HEK293T (cell line): ENCODE results near the gene IFITM1.
"Not testable (repeated sequence)": the region's sequence is repeated elsewhere in the genome, so short reads cannot be mapped to it uniquely, and the experiment has no call there.

Source experiments
- CTCF ChIA-PET: fragments of 350-600 bp; formaldehyde crosslinking; extraction: SDS; loops from one replicate; lab custom pipeline; 2021; ENCODE audit warnings: antibody characterized with exemption, inconsistent platforms; lab: Yijun Ruan, JAX
- POLR2A ChIA-PET: fragments of 350-600 bp; formaldehyde crosslinking; extraction: SDS; loops from one replicate; lab custom pipeline; 2020; ENCODE audit warnings: antibody characterized with exemption, inconsistent platforms; lab: Yijun Ruan, JAX
- DNase-seq: peaks from one replicate; pipeline ENCODE4 v3.0.0; 2012; ENCODE audit warnings: mixed read lengths; ENCODE audit errors: extremely low spot score
- ARNT ChIP-seq: fragments of 450-650 bp; IDR thresholded peaks from 2 replicates; pipeline ENCODE4 v1.6.1; 2017; ENCODE audit warnings: mild to moderate bottlenecking
- BHLHE40 ChIP-seq: fragments of 450-650 bp; IDR thresholded peaks from 2 replicates; pipeline ENCODE4 v1.6.1; 2016; ENCODE audit warnings: mild to moderate bottlenecking, moderate library complexity, borderline replicate concordance
- CTBP1 ChIP-seq: fragments of 450-650 bp; IDR thresholded peaks from 2 replicates; pipeline ENCODE4 v1.6.1; 2016; ENCODE audit warnings: borderline replicate concordance
- ELF4 ChIP-seq: fragments of 450-650 bp; IDR thresholded peaks from 2 replicates; pipeline ENCODE4 v1.6.1; 2017; ENCODE audit warnings: antibody characterized with exemption
- FOXA1 ChIP-seq: fragments of 450-650 bp; IDR thresholded peaks from 2 replicates; pipeline ENCODE4 v1.6.1; 2016; ENCODE audit warnings: mild to moderate bottlenecking
- FOXK2 ChIP-seq: fragments of 450-650 bp; IDR thresholded peaks from 2 replicates; pipeline ENCODE4 v1.6.1; 2016; ENCODE audit warnings: mild to moderate bottlenecking
- FOXM1 ChIP-seq: fragments of 450-650 bp; IDR thresholded peaks from 2 replicates; pipeline ENCODE4 v1.6.1; 2017; ENCODE audit warnings: mild to moderate bottlenecking, borderline replicate concordance
- HDGF ChIP-seq: fragments of 450-650 bp; IDR thresholded peaks from 2 replicates; pipeline ENCODE4 v1.6.1; 2017; ENCODE audit warnings: antibody characterized with exemption, borderline replicate concordance
- L3MBTL2 ChIP-seq: fragments of 450-650 bp; conservative IDR thresholded peaks from 2 replicates; pipeline ENCODE4 v1.6.1; 2016; ENCODE audit warnings: mild to moderate bottlenecking
- LEF1 ChIP-seq: fragments of 450-650 bp; IDR thresholded peaks from 2 replicates; pipeline ENCODE4 v1.6.1; 2017; ENCODE audit warnings: mild to moderate bottlenecking, borderline replicate concordance
- SP1 ChIP-seq: fragments of 450-650 bp; IDR thresholded peaks from 2 replicates; pipeline ENCODE4 v1.6.1; 2017
- TARDBP ChIP-seq: fragments of 450-650 bp; IDR thresholded peaks from 2 replicates; pipeline ENCODE4 v1.6.1; 2016
- TF ChIP-seq, protein P1 (sequence below): fragments of 450-650 bp; IDR thresholded peaks from 2 replicates; pipeline ENCODE4 v1.6.1; 2016

IFITM1 gene

DNA sequence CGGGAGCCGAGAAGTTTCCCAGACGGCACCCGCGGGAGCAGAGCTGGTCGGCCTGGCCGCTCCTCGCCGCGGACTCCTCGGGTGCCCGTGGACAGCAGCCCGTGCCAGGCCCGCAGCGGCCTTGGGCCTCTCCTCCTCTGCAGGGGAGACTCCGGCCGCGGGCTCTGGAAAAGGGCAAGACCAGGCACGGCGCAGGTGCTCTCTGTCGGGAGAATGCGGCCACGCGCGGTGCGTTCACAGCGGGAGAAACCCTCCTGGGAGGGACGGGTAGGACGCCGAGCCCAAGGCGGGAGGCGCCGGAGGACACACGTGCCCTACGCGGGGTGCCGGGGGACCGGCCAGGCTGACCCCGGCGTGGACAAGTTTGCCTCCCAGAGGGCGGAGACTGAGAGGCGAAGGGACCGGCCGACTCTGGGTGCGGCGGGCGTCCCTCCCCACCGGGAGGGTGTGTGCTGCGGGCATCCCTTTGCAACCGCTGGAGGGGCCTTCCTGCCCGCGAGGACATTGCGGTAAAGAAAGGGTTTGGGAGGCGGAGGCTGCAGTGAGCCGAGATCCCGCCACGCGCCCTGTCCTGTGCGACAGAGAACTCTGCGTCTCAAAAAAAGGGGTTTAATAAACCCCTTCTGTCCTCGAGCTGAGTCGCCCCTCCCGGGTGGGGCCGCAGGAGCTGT lies 2.3 kb downstream of the IFITM1 start:
- TF ChIP-seq HDGF (no peak), FOXA1 (no peak), FOXK2 (no peak), CTBP1 (no peak), ARNT (no peak), SP1 (no peak), L3MBTL2 (no peak)
- POLR2A ChIA-PET = interaction anchor here (1.6 kb wide), 1 partner anchor 13 kb away, joined by 5 read pairs; no protein-coding TSS in a partner anchor
- no peak for DNase-seq
- CTCF ChIA-PET = interaction anchor here (0.7 kb wide), 1 partner anchor 133 kb away, joined by 3 read pairs; no protein-coding TSS in a partner anchor

DNA sequence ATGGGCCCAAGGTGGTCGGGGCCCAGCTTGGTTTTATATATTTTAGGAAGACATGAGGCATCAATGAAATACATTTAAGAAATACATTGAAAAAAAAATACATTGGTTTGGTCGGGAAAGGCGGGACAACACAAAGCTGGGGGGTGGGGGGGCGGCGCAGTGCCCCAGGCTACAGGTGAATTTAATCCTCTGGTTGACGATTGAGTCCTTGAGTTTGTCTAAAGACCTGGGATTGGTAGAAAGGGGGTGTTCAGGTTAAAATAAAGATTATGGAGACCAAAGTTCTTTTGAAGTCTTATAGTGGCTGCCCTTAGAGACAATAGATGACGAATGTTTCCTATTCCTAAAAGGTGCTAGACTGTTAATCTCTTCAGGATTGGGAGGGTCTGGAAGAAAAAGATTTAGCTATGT lies 3.1 kb downstream of the IFITM1 start:
- TF ChIP-seq TARDBP (no peak), BHLHE40 (no peak), ELF4 (no peak), LEF1 (no peak), L3MBTL2 (no peak), FOXK2 (no peak)
- TF ChIP-seq, protein P1, sequence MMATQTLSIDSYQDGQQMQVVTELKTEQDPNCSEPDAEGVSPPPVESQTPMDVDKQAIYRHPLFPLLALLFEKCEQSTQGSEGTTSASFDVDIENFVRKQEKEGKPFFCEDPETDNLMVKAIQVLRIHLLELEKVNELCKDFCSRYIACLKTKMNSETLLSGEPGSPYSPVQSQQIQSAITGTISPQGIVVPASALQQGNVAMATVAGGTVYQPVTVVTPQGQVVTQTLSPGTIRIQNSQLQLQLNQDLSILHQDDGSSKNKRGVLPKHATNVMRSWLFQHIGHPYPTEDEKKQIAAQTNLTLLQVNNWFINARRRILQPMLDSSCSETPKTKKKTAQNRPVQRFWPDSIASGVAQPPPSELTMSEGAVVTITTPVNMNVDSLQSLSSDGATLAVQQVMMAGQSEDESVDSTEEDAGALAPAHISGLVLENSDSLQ = no peak
- ChIA-PET CTCF (interaction anchor here (0.7 kb wide), 2 partner anchors 72 to 132 kb away, joined by 3 read pairs; no protein-coding TSS in a partner anchor), POLR2A (interaction anchor here (0.9 to 1.6 kb wide), 5 partner anchors 9 to 131 kb away, joined by 3 to 5 read pairs (median 4); partner anchors contain the start of genes BET1L, IFITM2 and RIC8A)
- no peak for DNase-seq

DNA sequence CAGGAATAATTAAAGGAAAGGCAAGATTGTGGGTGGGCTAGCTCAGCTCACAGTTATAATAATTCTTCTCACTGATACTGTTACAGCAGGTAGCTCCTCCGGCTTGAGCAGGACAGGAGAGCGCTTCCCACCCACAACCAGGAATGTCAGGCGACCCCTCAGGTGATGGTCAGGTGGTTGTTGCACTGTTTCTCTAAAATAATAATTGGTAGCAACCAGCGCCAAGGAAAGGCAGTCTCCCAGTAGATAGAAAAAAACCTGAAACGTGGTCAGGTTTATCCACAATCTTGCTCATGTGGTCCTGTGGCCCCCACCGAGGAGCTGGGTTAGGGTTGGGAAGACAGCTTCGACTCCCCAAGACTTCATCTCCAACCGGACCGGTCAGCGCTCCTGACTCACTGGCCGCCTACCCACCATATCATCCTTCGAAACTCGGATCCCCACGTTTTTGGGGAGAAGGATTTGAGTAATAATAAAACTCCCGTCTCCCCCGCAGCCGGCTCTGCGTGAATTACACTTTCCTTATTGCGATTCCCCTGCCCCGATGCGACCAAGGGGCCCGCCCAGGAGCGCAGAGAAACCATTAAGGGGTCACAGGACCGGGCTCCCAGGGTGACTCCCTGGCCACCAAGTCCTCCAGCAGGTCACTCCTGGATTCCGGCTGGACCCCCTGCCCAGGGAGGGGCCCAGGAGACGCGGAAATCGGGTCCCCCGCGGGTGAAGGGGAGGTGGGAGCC lies 4.0 kb downstream of the IFITM1 start:
- POLR2A ChIA-PET = interaction anchor here (0.9 to 1.6 kb wide), 5 partner anchors 10 to 130 kb away, joined by 3 to 5 read pairs (median 4); partner anchors contain the start of genes BET1L, IFITM2 and RIC8A
- CTCF ChIA-PET, DNase-seq: not testable (repeated sequence)

DNA sequence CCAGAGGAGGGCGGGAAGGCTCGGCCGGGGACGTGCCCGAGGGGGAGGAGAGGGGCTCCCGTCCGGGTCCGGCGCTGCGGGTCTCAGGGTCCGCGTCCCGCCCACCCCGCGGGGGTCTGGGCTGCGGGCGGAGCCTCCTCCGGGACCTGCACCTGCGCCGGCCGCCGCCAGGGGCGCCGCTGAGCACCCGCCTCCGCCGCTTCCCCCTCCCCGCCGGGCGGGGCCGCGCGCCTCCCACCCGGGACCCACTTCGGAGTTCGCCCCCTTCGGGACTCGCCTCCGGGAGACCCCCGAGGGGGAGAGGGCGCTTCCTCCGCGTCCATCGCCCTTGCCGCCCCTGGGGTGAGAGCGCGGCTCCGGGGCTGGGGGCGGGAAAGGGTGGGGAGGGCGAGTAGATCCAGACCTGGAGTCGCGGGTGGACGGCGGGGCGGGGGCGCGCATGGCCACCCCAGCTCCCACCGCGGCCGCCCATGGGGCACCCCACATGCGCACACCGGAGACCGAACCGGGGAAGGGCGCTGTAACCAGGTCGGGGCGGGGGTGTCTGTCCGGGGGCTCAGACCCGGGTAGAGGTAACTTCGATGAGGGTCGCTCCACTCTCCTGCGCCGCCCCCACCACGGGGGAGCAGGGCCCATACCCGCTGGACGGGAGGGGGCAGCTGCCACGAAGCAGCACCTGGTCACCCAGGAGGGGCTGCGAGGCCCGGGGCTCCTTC lies 4.7 kb downstream of the IFITM1 start:
- CTCF ChIA-PET, DNase-seq: not testable (repeated sequence)
- POLR2A ChIA-PET = interaction anchor here (1.2 kb wide), 1 partner anchor 11 kb away, joined by 3 read pairs; the partner anchor contains the start of gene IFITM2

DNA sequence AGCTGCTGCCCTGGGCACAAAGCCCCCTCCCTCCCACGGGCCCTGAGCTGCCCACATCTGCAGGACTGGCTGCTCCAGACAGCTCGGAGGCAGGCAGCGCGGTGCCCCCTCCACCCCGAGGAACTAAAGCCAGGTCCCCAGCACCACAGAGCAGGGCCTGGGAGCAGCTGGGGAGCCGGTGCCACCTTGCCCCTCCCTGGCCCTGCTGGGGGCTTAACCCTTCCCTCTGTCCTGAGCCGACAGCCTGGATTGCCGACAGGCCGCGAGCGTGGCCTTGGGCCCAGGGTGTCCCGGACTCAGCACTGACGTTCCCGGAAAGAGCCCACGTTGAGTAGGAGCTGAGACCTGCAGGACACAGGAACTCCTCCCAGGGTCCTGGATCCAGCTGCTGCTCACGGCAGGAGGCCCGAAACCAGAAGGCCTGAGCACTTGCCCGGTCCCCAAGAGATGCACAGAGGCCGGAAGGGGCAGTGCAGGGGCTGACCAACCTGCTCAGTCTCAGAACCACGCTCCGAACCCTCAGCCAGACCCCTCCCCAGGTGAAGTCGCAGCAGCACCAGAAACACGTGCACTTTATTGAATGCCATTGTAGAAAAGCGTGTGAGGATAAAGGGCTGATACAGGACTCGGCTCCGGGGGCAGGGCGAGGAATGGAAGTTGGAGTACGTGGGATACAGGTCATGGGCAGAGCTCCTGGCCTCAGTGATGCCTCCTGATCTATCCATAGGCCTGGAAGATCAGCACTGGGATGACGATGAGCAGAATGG lies 5.5 kb downstream of the IFITM1 start:
- POLR2A ChIA-PET = not testable (repeated sequence)

DNA sequence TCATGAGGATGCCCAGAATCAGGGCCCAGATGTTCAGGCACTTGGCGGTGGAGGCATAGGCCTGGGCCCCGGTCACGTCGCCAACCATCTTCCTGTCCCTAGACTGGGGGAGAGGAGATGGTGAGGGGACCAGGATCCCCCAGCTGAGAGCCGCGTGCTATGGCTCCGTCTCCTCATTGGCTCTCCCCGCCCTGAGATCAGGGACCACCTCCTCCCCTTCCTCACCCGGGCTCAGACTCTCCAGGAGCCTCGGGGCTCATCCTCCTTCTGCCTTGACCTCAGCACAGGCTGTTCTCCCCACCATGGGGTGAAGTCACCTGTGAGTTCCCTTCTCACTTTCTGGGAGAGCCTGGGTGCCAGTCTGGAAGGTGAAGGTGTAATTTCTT lies 6.0 kb downstream of the IFITM1 start:
- CTCF ChIA-PET, POLR2A ChIA-PET, DNase-seq: not testable (repeated sequence)

More for the DNA sequence above, 5.5 kb downstream of the IFITM1 start:
- CTCF ChIA-PET = interaction anchor here (0.6 kb wide), 1 partner anchor 328 kb away, joined by 5 read pairs; no protein-coding TSS in a partner anchor
- DNase-seq = not testable (repeated sequence)

DNA sequence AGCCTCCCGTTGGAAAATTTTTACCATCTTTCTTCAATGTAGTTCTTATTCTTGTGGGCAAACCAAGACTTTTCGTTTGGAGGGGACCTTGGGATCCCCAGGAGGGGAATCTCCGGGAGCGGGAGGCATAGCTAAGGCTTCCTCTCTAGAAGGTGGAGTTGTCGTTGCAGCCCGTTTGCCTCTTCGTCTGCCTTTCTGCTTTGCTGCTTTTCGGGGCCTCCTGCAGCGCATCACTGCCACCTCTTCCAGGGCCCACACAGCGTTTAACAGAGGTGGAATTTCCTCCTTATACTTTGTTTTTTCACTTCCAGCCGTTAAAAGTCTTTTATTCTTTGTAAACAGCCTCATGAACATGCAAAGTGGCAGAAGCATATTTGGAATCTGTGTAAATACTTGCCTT lies 10.3 kb downstream of the IFITM1 start:
- DNase-seq = no peak
- ChIA-PET POLR2A (no interaction called here), CTCF (no interaction called here)
- TF ChIP-seq FOXM1 = no peak

DNA sequence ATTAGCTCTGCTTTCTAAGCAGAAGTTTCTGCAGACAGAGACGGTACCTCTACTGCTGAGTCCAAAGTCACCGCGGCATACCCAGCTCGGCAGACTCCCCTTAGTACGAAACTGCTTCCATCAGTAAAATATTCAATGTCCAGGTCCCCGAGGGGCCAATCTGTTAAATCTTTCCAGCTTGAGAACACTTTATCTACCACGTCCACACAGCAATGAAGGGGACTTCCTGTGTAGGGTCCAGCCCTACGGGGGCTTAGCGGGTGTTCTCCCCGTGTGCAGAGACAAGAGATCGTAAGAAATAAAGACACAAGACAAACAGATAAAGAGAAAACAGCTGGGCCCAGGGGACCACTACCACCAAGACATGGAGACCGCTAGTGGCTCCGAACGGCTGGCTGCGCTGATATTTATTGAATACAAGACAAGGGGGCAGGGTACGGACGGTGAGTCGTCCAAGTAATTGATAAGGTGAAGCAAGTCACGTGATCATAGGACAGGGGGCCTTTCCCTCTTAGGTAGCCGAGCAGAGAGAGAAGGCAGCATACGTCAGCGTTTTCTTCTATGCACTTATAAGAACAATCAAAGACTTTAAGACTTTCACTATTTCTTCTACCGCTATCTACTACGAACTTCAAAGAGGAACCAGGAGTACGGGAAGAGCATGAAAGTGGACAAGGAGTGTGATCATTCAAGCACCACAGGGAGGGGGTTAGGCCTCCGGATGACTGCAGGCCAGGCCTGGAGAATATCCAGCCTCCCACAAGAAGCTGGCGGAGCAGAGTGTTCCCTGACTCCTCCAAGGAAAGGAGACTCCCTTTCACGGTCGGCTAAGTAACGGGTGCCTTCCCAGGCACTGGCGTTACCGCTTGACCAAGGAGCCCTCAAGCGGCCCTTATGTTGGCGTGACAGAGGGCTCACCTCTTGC lies 11.0 kb downstream of the IFITM1 start:
- CTCF ChIA-PET, DNase-seq, POLR2A ChIA-PET: not testable (repeated sequence)
